ENCODE measurements around the gene PLCL2.

PLCL2 gene

GRCh38 chr3:16841041-16841753, 43.6 kb upstream of the PLCL2 start:
- H3K4me3 ChIP-seq (ENCODE audit: insufficient read length, low read depth): no peak overlapping the region
- no peak overlapping the region for H3K9ac ChIP-seq (ENCODE audit: insufficient read length, low read depth)
- H3K4me1 ChIP-seq (ENCODE audit: insufficient read depth, insufficient read length): peaks cover 3% of the 10 kb centered on the region
- H3K36me3 ChIP-seq (ENCODE audit: insufficient read depth, insufficient read length, low read length): no peaks in the 10 kb centered on the region
- H3K27me3 ChIP-seq (ENCODE audit: insufficient read depth, insufficient read length): no peaks in the 10 kb centered on the region
- DNase-seq (ENCODE audit: low read depth, low spot score): no peak
- no peaks in the 10 kb centered on the region for H3K9me3 ChIP-seq (ENCODE audit: insufficient read depth, low read length)
- TF ChIP-seq ZNF274 (IDR thresholded peaks at IDR 0.05; ENCODE audit: low read depth, low read length) (no peak), SUZ12 (IDR thresholded peaks at IDR 0.05; ENCODE audit: extremely low read depth, insufficient read depth, insufficient read length) (no peak), YY1 (IDR thresholded peaks at IDR 0.05; ENCODE audit: insufficient read depth, insufficient read length) (no peak)

- Histone ChIP-seq H3K9me3 (ENCODE audit: insufficient read depth, low read length) (no peaks in the 10 kb centered on the region), H3K4me3 (ENCODE audit: insufficient read length, low read depth) (no peak overlapping the region), H3K36me3 (ENCODE audit: insufficient read depth, insufficient read length, low read length) (no peaks in the 10 kb centered on the region), H3K4me1 (ENCODE audit: insufficient read depth, insufficient read length) (peaks cover 3% of the 10 kb centered on the region), H3K9ac (ENCODE audit: insufficient read length, low read depth) (no peak overlapping the region), H3K27me3 (ENCODE audit: insufficient read depth, insufficient read length) (no peaks in the 10 kb centered on the region)
- no peak for DNase-seq (ENCODE audit: low read depth, low spot score)
- TF ChIP-seq YY1 (IDR thresholded peaks at IDR 0.05; ENCODE audit: insufficient read depth, insufficient read length) (no peak), ZNF274 (IDR thresholded peaks at IDR 0.05; ENCODE audit: low read depth, low read length) (no peak), SUZ12 (IDR thresholded peaks at IDR 0.05; ENCODE audit: extremely low read depth, insufficient read depth, insufficient read length) (no peak)
These were observed 42.9 kb upstream of the PLCL2 start for GRCh38 chr3:16841904-16842271.

GRCh38 chr3:16842272-16843270, 42.2 kb upstream of the PLCL2 start:
- H3K27me3 ChIP-seq (ENCODE audit: insufficient read depth, insufficient read length): no peaks in the 10 kb centered on the region
- no peaks in the 10 kb centered on the region for H3K9me3 ChIP-seq (ENCODE audit: insufficient read depth, low read length)
- H3K4me1 ChIP-seq (ENCODE audit: insufficient read depth, insufficient read length): peaks cover 3% of the 10 kb centered on the region
- TF ChIP-seq ZNF274 (IDR thresholded peaks at IDR 0.05; ENCODE audit: low read depth, low read length) (no peak), SUZ12 (IDR thresholded peaks at IDR 0.05; ENCODE audit: extremely low read depth, insufficient read depth, insufficient read length) (no peak), YY1 (IDR thresholded peaks at IDR 0.05; ENCODE audit: insufficient read depth, insufficient read length) (no peak)
- H3K4me3 ChIP-seq (ENCODE audit: insufficient read length, low read depth): no peak overlapping the region
- DNase-seq (ENCODE audit: low read depth, low spot score): no peak
- H3K36me3 ChIP-seq (ENCODE audit: insufficient read depth, insufficient read length, low read length): no peaks in the 10 kb centered on the region
- no peak overlapping the region for H3K9ac ChIP-seq (ENCODE audit: insufficient read length, low read depth)

GRCh38 chr3:16844222-16844621, 40.5 kb upstream of the PLCL2 start:
- Histone ChIP-seq H3K4me3 (ENCODE audit: insufficient read length, low read depth) (no peak overlapping the region), H3K9ac (ENCODE audit: insufficient read length, low read depth) (no peak overlapping the region), H3K36me3 (ENCODE audit: insufficient read depth, insufficient read length, low read length) (no peaks in the 10 kb centered on the region), H3K27me3 (ENCODE audit: insufficient read depth, insufficient read length) (no peaks in the 10 kb centered on the region), H3K4me1 (ENCODE audit: insufficient read depth, insufficient read length) (peaks cover 3% of the 10 kb centered on the region), H3K9me3 (ENCODE audit: insufficient read depth, low read length) (no peaks in the 10 kb centered on the region)
- no peak for TF ChIP-seq YY1 (IDR thresholded peaks at IDR 0.05; ENCODE audit: insufficient read depth, insufficient read length)
- no peak for TF ChIP-seq ZNF274 (IDR thresholded peaks at IDR 0.05; ENCODE audit: low read depth, low read length)
- no peak for TF ChIP-seq SUZ12 (IDR thresholded peaks at IDR 0.05; ENCODE audit: extremely low read depth, insufficient read depth, insufficient read length)
- DNase-seq (ENCODE audit: low read depth, low spot score): no peak

GRCh38 chr3:16844791-16845190, 40.0 kb upstream of the PLCL2 start:
- Histone ChIP-seq H3K4me3 (ENCODE audit: insufficient read length, low read depth) (no peak overlapping the region), H3K36me3 (ENCODE audit: insufficient read depth, insufficient read length, low read length) (no peaks in the 10 kb centered on the region), H3K9ac (ENCODE audit: insufficient read length, low read depth) (no peak overlapping the region), H3K27me3 (ENCODE audit: insufficient read depth, insufficient read length) (no peaks in the 10 kb centered on the region), H3K9me3 (ENCODE audit: insufficient read depth, low read length) (no peaks in the 10 kb centered on the region), H3K4me1 (ENCODE audit: insufficient read depth, insufficient read length) (peaks cover 3% of the 10 kb centered on the region)
- DNase-seq (ENCODE audit: low read depth, low spot score): no peak
- no peak for TF ChIP-seq ZNF274 (IDR thresholded peaks at IDR 0.05; ENCODE audit: low read depth, low read length)

GRCh38 chr3:16846373-16847080, 38.2 kb upstream of the PLCL2 start:
- DNase-seq (ENCODE audit: low read depth, low spot score): no peak
- H3K27me3 ChIP-seq (ENCODE audit: insufficient read depth, insufficient read length): no peaks in the 10 kb centered on the region
- no peaks in the 10 kb centered on the region for H3K36me3 ChIP-seq (ENCODE audit: insufficient read depth, insufficient read length, low read length)
- H3K4me3 ChIP-seq (ENCODE audit: insufficient read length, low read depth): no peak overlapping the region
- H3K9me3 ChIP-seq (ENCODE audit: insufficient read depth, low read length): no peaks in the 10 kb centered on the region
- H3K9ac ChIP-seq (ENCODE audit: insufficient read length, low read depth): no peak overlapping the region
- peaks cover 3% of the 10 kb centered on the region for H3K4me1 ChIP-seq (ENCODE audit: insufficient read depth, insufficient read length)
- TF ChIP-seq YY1 (IDR thresholded peaks at IDR 0.05; ENCODE audit: insufficient read depth, insufficient read length) (no peak), ZNF274 (IDR thresholded peaks at IDR 0.05; ENCODE audit: low read depth, low read length) (no peak), SUZ12 (IDR thresholded peaks at IDR 0.05; ENCODE audit: extremely low read depth, insufficient read depth, insufficient read length) (no peak)

- no peaks in the 10 kb centered on the region for H3K36me3 ChIP-seq (ENCODE audit: insufficient read depth, insufficient read length, low read length)
- H3K4me3 ChIP-seq (ENCODE audit: insufficient read length, low read depth): no peak overlapping the region
- H3K4me1 ChIP-seq (ENCODE audit: insufficient read depth, insufficient read length): no peaks in the 10 kb centered on the region
- no peak overlapping the region for H3K9ac ChIP-seq (ENCODE audit: insufficient read length, low read depth)
- DNase-seq (ENCODE audit: low read depth, low spot score): no peak
- H3K9me3 ChIP-seq (ENCODE audit: insufficient read depth, low read length): no peaks in the 10 kb centered on the region
- H3K27me3 ChIP-seq (ENCODE audit: insufficient read depth, insufficient read length): no peaks in the 10 kb centered on the region
- TF ChIP-seq SUZ12 (IDR thresholded peaks at IDR 0.05; ENCODE audit: extremely low read depth, insufficient read depth, insufficient read length): no peak
- no peak for TF ChIP-seq ZNF274 (IDR thresholded peaks at IDR 0.05; ENCODE audit: low read depth, low read length)
- no peak for TF ChIP-seq YY1 (IDR thresholded peaks at IDR 0.05; ENCODE audit: insufficient read depth, insufficient read length)
These were observed 36.7 kb upstream of the PLCL2 start for GRCh38 chr3:16848007-16848406.
